ENCODE data around the gene MTRR.
A peak's percentile ranks its signal among the peaks of the same experiment; 100 is the strongest.

The MTRR gene

GRCh38 chr5:7868773-7869473 is at the start of gene MTRR, which contains the start of gene FASTKD3:
Gene MTRR, plus strand, starts transcription at chr5:7869148. Its CDS starts 1,647 bp downstream, at chr5:7870795.
Gene FASTKD3, minus strand, starts transcription at chr5:7869031. Its CDS starts 948 bp downstream, at chr5:7868083.
- DNase-seq: peak; percentile 94

- DNase-seq: no peak
Measured at GRCh38 chr5:7822449-7822848, 46.5 kb upstream of the MTRR start.

- no peak for DNase-seq
Measured at GRCh38 chr5:7823594-7823993, 45.4 kb upstream of the MTRR start.

- DNase-seq: no peak
Measured at GRCh38 chr5:7824995-7825394, 44.0 kb upstream of the MTRR start.

GRCh38 chr5:7825630-7826029 is 43.3 kb upstream of the MTRR start:
- DNase-seq: no peak

- DNase-seq: no peak
Measured at GRCh38 chr5:7827610-7828009, 41.3 kb upstream of the MTRR start.

- no peak for DNase-seq
Measured at GRCh38 chr5:7828269-7828668, 40.7 kb upstream of the MTRR start.

- no peak for DNase-seq
Measured at GRCh38 chr5:7834982-7835381, 34.0 kb upstream of the MTRR start.

GRCh38 chr5:7837403-7837802 is 31.5 kb upstream of the MTRR start:
- DNase-seq: no peak

GRCh38 chr5:7842531-7842930 is 26.4 kb upstream of the MTRR start:
- no peak for DNase-seq

- DNase-seq: no peak
Measured at GRCh38 chr5:7844901-7845300, 24.0 kb upstream of the MTRR start.

GRCh38 chr5:7845557-7845956 is 23.4 kb upstream of the MTRR start:
- no peak for DNase-seq

GRCh38 chr5:7846327-7846726 is 22.6 kb upstream of the MTRR start:
- no peak for DNase-seq

GRCh38 chr5:7848296-7848695 is 20.7 kb upstream of the MTRR start:
- DNase-seq: no peak

- peak; percentile 52 for DNase-seq
Measured at GRCh38 chr5:7849681-7850394, 19.1 kb upstream of the MTRR start.

GRCh38 chr5:7850395-7851239 is 18.3 kb upstream of the MTRR start, which contains the start of gene CFAP90:
Gene CFAP90, minus strand, starts transcription at chr5:7851133. Its CDS starts 112 bp downstream, at chr5:7851021.
- peak; percentile 77 for DNase-seq

- DNase-seq: no peak
Measured at GRCh38 chr5:7851240-7851592, 17.7 kb upstream of the MTRR start.

- DNase-seq: no peak
Measured at GRCh38 chr5:7851617-7852289, 17.2 kb upstream of the MTRR start.

GRCh38 chr5:7852542-7852941 is 16.4 kb upstream of the MTRR start:
- DNase-seq: no peak

- DNase-seq: no peak
Measured at GRCh38 chr5:7852988-7853387, 16.0 kb upstream of the MTRR start.

GRCh38 chr5:7855611-7856010 is 13.3 kb upstream of the MTRR start:
- DNase-seq: no peak

- no peak for DNase-seq
Measured at GRCh38 chr5:7856855-7857254, 12.1 kb upstream of the MTRR start.

- no peak for DNase-seq
Measured at GRCh38 chr5:7857361-7857760, 11.6 kb upstream of the MTRR start.
